ENCODE data around the gene HHEX.

GRCh38 chr10:92735938-92736337, 46.2 kb downstream of the HHEX start:
- TF ChIP-seq EP300 (IDR thresholded peaks at IDR 0.05): no peak
- no peak for TF ChIP-seq CTCF (IDR thresholded peaks at IDR 0.05)
